AG10803 (cell line): ENCODE measurements around the gene EFCAB9.

Experiments used
- DNase-seq: peaks from one replicate; pipeline ENCODE4 v3.0.0; 2010; ENCODE audit warnings: low read depth
- H3K4me3 ChIP-seq: 2 replicates; pipeline ENCODE4 v1.5.1; 2011; ENCODE audit warnings: mild to moderate bottlenecking, low read length, control low read depth
- CTCF ChIP-seq: conservative IDR thresholded peaks from 2 replicates; pipeline ENCODE4 v1.5.1; 2011; ENCODE audit warnings: mild to moderate bottlenecking, low read length, control low read depth, inconsistent platforms

EFCAB9 gene

GRCh38 chr5:172209714-172210113 lies 15.7 kb downstream of the EFCAB9 start:
- no peak for DNase-seq
- TF ChIP-seq CTCF = no peak
- no peak overlapping the region for H3K4me3 ChIP-seq

GRCh38 chr5:172211676-172212075 lies 17.7 kb downstream of the EFCAB9 start:
- no peak for TF ChIP-seq CTCF

GRCh38 chr5:172213126-172213525 lies 19.2 kb downstream of the EFCAB9 start:
- no peak for TF ChIP-seq CTCF
- no peak for DNase-seq
- no peak overlapping the region for H3K4me3 ChIP-seq

More at GRCh38 chr5:172211676-172212075, 17.7 kb downstream of the EFCAB9 start:
- H3K4me3 ChIP-seq = no peak overlapping the region
- no peak for DNase-seq

- TF ChIP-seq CTCF = no peak
- DNase-seq = no peak
- H3K4me3 ChIP-seq = no peak overlapping the region
Measured at GRCh38 chr5:172216345-172216744, 22.4 kb downstream of the EFCAB9 start.

GRCh38 chr5:172219296-172219695 lies 25.3 kb downstream of the EFCAB9 start:
- TF ChIP-seq CTCF = no peak
- DNase-seq = no peak
- H3K4me3 ChIP-seq = no peak overlapping the region

GRCh38 chr5:172223901-172224873 lies 30.2 kb downstream of the EFCAB9 start:
- H3K4me3 ChIP-seq = no peak overlapping the region
- TF ChIP-seq CTCF = no peak
- no peak for DNase-seq

GRCh38 chr5:172224996-172225395 lies 31.0 kb downstream of the EFCAB9 start:
- no peak overlapping the region for H3K4me3 ChIP-seq
- DNase-seq = no peak
- TF ChIP-seq CTCF = no peak
